GM18870 (cell line): ENCODE measurements around the gene GSK3A.

Experiments
- ATAC-seq: cut with Tn5 transposase; IDR thresholded peaks from one replicate; pipeline ENCODE4 v1.9.1; 2021; ENCODE audit warnings: moderate library complexity; ENCODE audit not compliant: unreplicated experiment

The GSK3A gene

GRCh38 chr19:42229301-42229854 is 13.0 kb downstream of the GSK3A start:
- ATAC-seq: no peak

GRCh38 chr19:42228641-42229040 is 13.8 kb downstream of the GSK3A start:
- no peak for ATAC-seq

- ATAC-seq: no peak
Measured at GRCh38 chr19:42226886-42227285, 15.5 kb downstream of the GSK3A start.

- ATAC-seq: no peak
Measured at GRCh38 chr19:42225718-42226292, 16.6 kb downstream of the GSK3A start.

- no peak for ATAC-seq
Measured at GRCh38 chr19:42224940-42225717, 17.3 kb downstream of the GSK3A start.

GRCh38 chr19:42220751-42221097 is 21.7 kb downstream of the GSK3A start:
- no peak for ATAC-seq

- ATAC-seq: peak; percentile 54
Measured at GRCh38 chr19:42219812-42220750, 22.3 kb downstream of the GSK3A start, which contains the start of gene ZNF526. TSS of gene ZNF526 (plus strand) at chr19:42220312. CDS start at chr19:42224404, 4,092 bp downstream.

GRCh38 chr19:42217520-42218437 is 24.6 kb downstream of the GSK3A start, which contains the start of gene DEDD2:
TSS of gene DEDD2 (minus strand) at chr19:42217677. CDS start at chr19:42217007, 670 bp downstream.
- ATAC-seq: peak; percentile 72

- ATAC-seq: no peak
Measured at GRCh38 chr19:42216653-42217519, 25.5 kb downstream of the GSK3A start.

GRCh38 chr19:42214810-42215485 is 27.5 kb downstream of the GSK3A start:
- no peak for ATAC-seq

GRCh38 chr19:42212886-42213285 is 29.5 kb downstream of the GSK3A start:
- ATAC-seq: no peak

- ATAC-seq: no peak
Measured at GRCh38 chr19:42208612-42209011, 33.8 kb downstream of the GSK3A start.

GRCh38 chr19:42207767-42208271 is 34.6 kb downstream of the GSK3A start:
- ATAC-seq: no peak

- no peak for ATAC-seq
Measured at GRCh38 chr19:42206871-42207755, 35.3 kb downstream of the GSK3A start.

GRCh38 chr19:42204664-42205063 is 37.7 kb downstream of the GSK3A start:
- ATAC-seq: no peak

GRCh38 chr19:42203700-42204099 is 38.7 kb downstream of the GSK3A start:
- no peak for ATAC-seq

GRCh38 chr19:42202290-42202880 is 40.0 kb downstream of the GSK3A start:
- ATAC-seq: no peak
